NCI-H2107 treated with DMSO at 0.1 percent for 48 hours (cell line): ENCODE results near the gene INPP5A.
"Not testable (repeated sequence)": the region's sequence is repeated elsewhere in the genome, so short reads cannot be mapped to it uniquely, and the experiment has no call there.

Experiments
- DNase-seq: peaks from one replicate; lab custom pipeline; 2025; ENCODE audit not compliant: unreplicated experiment; lab: John Stamatoyannopoulos, UW

Gene INPP5A

GRCh38 chr10:132808383-132809231 is 271.0 kb downstream of the INPP5A start:
- no peak for DNase-seq

- no peak for DNase-seq
Observed at GRCh38 chr10:132809232-132810140, 271.9 kb downstream of the INPP5A start.

GRCh38 chr10:132810141-132810806 is 272.7 kb downstream of the INPP5A start:
- no peak for DNase-seq

GRCh38 chr10:132810807-132811700 is 273.5 kb downstream of the INPP5A start:
- no peak for DNase-seq

- no peak for DNase-seq
Observed at GRCh38 chr10:132811891-132812481, 274.4 kb downstream of the INPP5A start.

- DNase-seq = no peak
Observed at GRCh38 chr10:132812520-132812919, 274.9 kb downstream of the INPP5A start.

- DNase-seq = no peak
Observed at GRCh38 chr10:132813001-132813401, 275.4 kb downstream of the INPP5A start.

GRCh38 chr10:132813560-132814468 is 276.2 kb downstream of the INPP5A start:
- no peak for DNase-seq

- no peak for DNase-seq
Observed at GRCh38 chr10:132814469-132814856, 276.9 kb downstream of the INPP5A start.

- DNase-seq = no peak
Observed at GRCh38 chr10:132815168-132815857, 277.7 kb downstream of the INPP5A start.

- no peak for DNase-seq
Observed at GRCh38 chr10:132816718-132817117, 279.1 kb downstream of the INPP5A start.

- no peak for DNase-seq
Observed at GRCh38 chr10:132817701-132818211, 280.2 kb downstream of the INPP5A start.

- no peak for DNase-seq
Observed at GRCh38 chr10:132820056-132820455, 282.5 kb downstream of the INPP5A start.

- DNase-seq = not testable (repeated sequence)
Observed at GRCh38 chr10:132825783-132826523, 288.4 kb downstream of the INPP5A start.

- DNase-seq = no peak
Observed at GRCh38 chr10:132826524-132827422, 289.2 kb downstream of the INPP5A start.

GRCh38 chr10:132827423-132827789 is 289.8 kb downstream of the INPP5A start:
- DNase-seq = no peak
